Measurements from ENCODE around the gene SLC22A8. TPM values are rescaled to one million over a fixed set of nuclear protein-coding genes. Genes with fewer than 3 reads are reported as not detected.

Gene SLC22A8
- total and polyA plus RNA-seq, 10 of the 15 experiments (the other 5 are each of a cell fraction or from before 2014, with no cell fraction given), result not detected

DNA sequence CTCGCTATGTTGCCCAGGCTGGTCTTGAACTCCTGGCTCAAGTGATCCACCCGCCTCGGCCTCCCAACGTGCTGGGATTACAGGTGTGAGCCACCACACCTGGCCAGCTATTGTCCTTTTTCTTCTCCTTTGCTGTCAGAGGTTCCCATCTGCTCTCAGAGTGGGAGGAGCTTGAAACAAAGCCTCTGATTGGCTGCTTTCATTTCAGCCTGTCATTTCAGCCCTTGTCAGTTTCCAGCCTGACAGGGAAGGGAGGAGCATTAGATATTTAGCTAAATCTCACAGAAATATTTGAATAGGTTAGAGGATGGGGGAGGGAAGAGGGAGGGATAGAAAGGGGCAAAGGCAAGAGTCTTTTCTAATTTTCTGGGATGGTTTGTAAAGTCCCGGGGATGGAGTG, 39.5 kb downstream of the SLC22A8 start:
- ChIA-PET CTCF (interaction anchor here (1.1 to 3.4 kb wide), 4 partner anchors 45 to 73 kb away, joined by 4 to 31 read pairs (median 7); no protein-coding TSS in a partner anchor), POLR2A (no interaction called here), SMC1A (ENCODE audit: uncharacterized antibody, unreplicated experiment) (interaction anchor here (1.2 kb wide), 1 partner anchor 67 kb away, joined by 3 read pairs; no protein-coding TSS in a partner anchor), RAD21 (ENCODE audit: unreplicated experiment) (interaction anchor here (0.7 to 2.3 kb wide), 3 partner anchors 46 to 70 kb away, joined by 3 to 12 read pairs (median 3); no protein-coding TSS in a partner anchor)
- Histone ChIP-seq H4K20me1 (ENCODE audit: control insufficient read depth, insufficient read depth) (no peaks in the 10 kb centered on the region), H3K79me2 (ENCODE audit: control insufficient read depth, insufficient read depth, low read length) (no peaks in the 10 kb centered on the region), H3K4me2 (ENCODE audit: control insufficient read depth, insufficient read depth) (no peak overlapping the region), H3K9ac (ENCODE audit: control insufficient read depth, insufficient read depth, low read length) (no peak overlapping the region), H3K36me3 (ENCODE audit: control insufficient read depth in 2 of 2, insufficient read depth in 2 of 2, low read length in 1 of 2) (no peaks in the 10 kb centered on the region), H3K4me1 (ENCODE audit: control insufficient read depth, insufficient read depth, low read length) (no peaks in the 10 kb centered on the region), H3K27ac (ENCODE audit: control insufficient read depth, insufficient read depth) (no peak overlapping the region), H2AFZ (ENCODE audit: control insufficient read depth, low read depth, low read length) (no peak overlapping the region), H3K9me3 (replicated peaks; ENCODE audit: control insufficient read depth, insufficient read depth, low read length) (no peaks in the 10 kb centered on the region), H3K27me3 (replicated peaks in 1 of 2; ENCODE audit: control insufficient read depth in 2 of 2, insufficient read depth in 2 of 2, low read length in 1 of 2) (no peaks in the 10 kb centered on the region), H3K4me3 (no peak overlapping the region)
- ATAC-seq, result no peak
- no peak for FAIRE-seq
- intact Hi-C loops (cut with micrococcal nuclease; ENCODE audit: unreplicated experiment), result loop anchor here (10.0 kb wide), 1 partner anchor 71 kb away; no protein-coding TSS in a partner anchor
- no TSS peak for BruUV-seq (replicated peaks)
- 22% methylated on average over 4 of the region's 5 CpGs for WGBS (ENCODE audit: insufficient coverage, insufficient replicate concordance, low lambda C conversion rate, missing lambda C conversion rate)
- in situ Hi-C loops (cut with MboI), result no loop called here
- DNase-seq (ENCODE audit: low read depth, low spot score), result no peak
- TF ChIP-seq PAX8 (IDR thresholded peaks at IDR 0.05) (no peak), SRF (IDR thresholded peaks at IDR 0.05; ENCODE audit: low read depth in 2 of 2, low read length in 2 of 2) (no peak), SMAD5 (IDR thresholded peaks at IDR 0.05; ENCODE audit: low read depth) (no peak), BMI1 (IDR thresholded peaks at IDR 0.05; ENCODE audit: borderline replicate concordance) (no peak), MEF2A (IDR thresholded peaks at IDR 0.05; ENCODE audit: insufficient read depth, low read depth, low read length) (no peak), DPF2 (IDR thresholded peaks at IDR 0.05) (no peak), BACH1 (IDR thresholded peaks at IDR 0.05; ENCODE audit: borderline replicate concordance) (no peak), TCF3 (IDR thresholded peaks at IDR 0.05; ENCODE audit: borderline replicate concordance, insufficient read depth, low read depth, low read length) (no peak), KDM1A (IDR thresholded peaks at IDR 0.05; ENCODE audit: borderline replicate concordance) (no peak), IKZF2 (IDR thresholded peaks at IDR 0.05) (no peak), EZH2 (IDR thresholded peaks at IDR 0.05; ENCODE audit: borderline replicate concordance, control insufficient read depth, low read depth, low read length) (no peak), NBN (IDR thresholded peaks at IDR 0.05) (no peak), ETV6 (conservative IDR thresholded peaks at IDR 0.05 in 1 of 2, IDR thresholded peaks at IDR 0.05 in 1 of 2; ENCODE audit: borderline replicate concordance in 1 of 2, low read depth in 1 of 2) (no peak), ZNF622 (IDR thresholded peaks at IDR 0.05) (no peak), SMC3 (IDR thresholded peaks at IDR 0.05; ENCODE audit: borderline replicate concordance, low read length) (no peak)
- TF ChIP-seq, protein P1, sequence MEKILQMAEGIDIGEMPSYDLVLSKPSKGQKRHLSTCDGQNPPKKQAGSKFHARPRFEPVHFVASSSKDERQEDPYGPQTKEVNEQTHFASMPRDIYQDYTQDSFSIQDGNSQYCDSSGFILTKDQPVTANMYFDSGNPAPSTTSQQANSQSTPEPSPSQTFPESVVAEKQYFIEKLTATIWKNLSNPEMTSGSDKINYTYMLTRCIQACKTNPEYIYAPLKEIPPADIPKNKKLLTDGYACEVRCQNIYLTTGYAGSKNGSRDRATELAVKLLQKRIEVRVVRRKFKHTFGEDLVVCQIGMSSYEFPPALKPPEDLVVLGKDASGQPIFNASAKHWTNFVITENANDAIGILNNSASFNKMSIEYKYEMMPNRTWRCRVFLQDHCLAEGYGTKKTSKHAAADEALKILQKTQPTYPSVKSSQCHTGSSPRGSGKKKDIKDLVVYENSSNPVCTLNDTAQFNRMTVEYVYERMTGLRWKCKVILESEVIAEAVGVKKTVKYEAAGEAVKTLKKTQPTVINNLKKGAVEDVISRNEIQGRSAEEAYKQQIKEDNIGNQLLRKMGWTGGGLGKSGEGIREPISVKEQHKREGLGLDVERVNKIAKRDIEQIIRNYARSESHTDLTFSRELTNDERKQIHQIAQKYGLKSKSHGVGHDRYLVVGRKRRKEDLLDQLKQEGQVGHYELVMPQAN (conservative IDR thresholded peaks at IDR 0.05), result no peak
- TF ChIP-seq, protein P2, sequence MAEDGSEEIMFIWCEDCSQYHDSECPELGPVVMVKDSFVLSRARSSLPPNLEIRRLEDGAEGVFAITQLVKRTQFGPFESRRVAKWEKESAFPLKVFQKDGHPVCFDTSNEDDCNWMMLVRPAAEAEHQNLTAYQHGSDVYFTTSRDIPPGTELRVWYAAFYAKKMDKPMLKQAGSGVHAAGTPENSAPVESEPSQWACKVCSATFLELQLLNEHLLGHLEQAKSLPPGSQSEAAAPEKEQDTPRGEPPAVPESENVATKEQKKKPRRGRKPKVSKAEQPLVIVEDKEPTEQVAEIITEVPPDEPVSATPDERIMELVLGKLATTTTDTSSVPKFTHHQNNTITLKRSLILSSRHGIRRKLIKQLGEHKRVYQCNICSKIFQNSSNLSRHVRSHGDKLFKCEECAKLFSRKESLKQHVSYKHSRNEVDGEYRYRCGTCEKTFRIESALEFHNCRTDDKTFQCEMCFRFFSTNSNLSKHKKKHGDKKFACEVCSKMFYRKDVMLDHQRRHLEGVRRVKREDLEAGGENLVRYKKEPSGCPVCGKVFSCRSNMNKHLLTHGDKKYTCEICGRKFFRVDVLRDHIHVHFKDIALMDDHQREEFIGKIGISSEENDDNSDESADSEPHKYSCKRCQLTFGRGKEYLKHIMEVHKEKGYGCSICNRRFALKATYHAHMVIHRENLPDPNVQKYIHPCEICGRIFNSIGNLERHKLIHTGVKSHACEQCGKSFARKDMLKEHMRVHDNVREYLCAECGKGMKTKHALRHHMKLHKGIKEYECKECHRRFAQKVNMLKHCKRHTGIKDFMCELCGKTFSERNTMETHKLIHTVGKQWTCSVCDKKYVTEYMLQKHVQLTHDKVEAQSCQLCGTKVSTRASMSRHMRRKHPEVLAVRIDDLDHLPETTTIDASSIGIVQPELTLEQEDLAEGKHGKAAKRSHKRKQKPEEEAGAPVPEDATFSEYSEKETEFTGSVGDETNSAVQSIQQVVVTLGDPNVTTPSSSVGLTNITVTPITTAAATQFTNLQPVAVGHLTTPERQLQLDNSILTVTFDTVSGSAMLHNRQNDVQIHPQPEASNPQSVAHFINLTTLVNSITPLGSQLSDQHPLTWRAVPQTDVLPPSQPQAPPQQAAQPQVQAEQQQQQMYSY (CRISPR knock-in tag; IDR thresholded peaks at IDR 0.05), result no peak
